HG03025 (cell line): ENCODE measurements around the gene PPHLN1.
"Not testable (repeated sequence)": the region's sequence is repeated elsewhere in the genome, so short reads cannot be mapped to it uniquely, and the experiment has no call there.

Experiments
- ATAC-seq: cut with Tn5 transposase; IDR thresholded peaks from one replicate; pipeline ENCODE4 v1.9.1; 2021; ENCODE audit warnings: mild to moderate bottlenecking, moderate library complexity; ENCODE audit not compliant: unreplicated experiment, low FRiP score

The PPHLN1 gene

DNA sequence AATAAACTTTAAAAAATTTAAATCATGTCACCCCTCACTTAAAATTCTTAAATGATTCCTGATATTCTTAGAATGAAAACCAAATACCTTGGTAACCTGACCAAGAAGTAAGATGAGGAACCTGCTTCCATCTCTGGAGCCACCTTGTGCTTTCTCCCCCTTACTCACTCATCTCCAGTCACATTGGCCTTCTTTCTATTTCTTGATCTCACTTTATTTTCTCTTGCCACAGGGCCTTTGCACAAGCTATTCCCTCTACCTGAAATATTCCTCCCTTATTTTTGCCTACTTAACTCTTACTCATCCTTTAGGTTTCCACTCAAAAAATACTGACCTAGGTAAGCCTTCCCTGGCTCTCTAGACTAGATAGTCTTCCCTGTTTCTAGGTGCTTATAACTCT, 5.2 kb upstream of the PPHLN1 start:
- ATAC-seq: no peak

DNA sequence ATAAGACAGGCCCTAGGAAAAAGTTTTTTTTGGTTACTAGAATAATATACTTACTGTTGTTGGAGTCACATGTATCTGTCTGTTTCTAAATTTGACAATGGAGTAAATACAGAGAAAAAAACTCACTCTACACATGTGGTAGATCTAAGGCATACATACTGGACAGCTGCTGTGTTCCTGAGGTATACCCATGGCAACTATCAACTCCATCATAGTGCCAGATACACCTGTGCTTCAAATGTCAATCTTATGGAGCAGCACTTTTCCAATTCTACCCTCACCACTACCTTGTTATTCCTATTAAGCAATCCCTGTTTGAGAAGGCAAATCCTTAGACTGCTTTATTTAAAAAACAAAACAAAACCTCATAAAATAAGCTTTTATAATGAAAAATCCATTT, 3.4 kb upstream of the PPHLN1 start:
- ATAC-seq: no peak

DNA sequence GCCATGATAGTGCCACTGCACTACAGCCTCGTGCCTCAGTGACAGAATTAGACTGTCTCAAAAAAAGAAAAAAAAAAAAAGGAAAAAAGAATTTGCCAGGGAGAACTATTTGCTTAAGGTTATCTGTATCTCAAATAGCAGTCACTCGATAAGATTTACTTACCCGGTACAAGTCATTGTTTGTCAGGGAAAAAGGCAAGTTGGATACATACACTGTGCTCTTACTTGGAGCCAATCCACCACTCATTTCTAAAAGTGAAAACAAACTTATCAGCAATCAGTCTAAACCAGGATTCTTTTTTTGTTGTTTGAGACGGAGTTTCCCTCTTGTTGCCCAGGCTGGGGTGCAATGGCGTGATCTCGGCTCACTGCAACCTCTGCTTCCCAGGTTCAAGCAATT, 2.1 kb upstream of the PPHLN1 start:
- no peak for ATAC-seq

DNA sequence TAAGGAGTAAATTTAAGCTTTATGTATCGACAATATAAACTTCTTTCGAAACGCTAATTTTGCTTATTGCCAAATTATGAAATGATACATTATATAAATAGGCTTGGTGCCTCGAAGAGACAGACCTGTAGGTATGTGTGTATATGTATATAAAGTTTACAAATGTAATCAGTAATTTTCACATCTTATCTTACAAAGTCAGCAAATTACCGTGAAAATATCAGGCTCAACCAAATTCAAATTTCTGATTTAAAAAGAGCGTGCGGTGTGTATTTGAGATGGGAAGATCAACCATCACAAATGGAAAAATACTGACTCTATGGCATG, 678 bp upstream of the PPHLN1 start:
- no peak for ATAC-seq

DNA sequence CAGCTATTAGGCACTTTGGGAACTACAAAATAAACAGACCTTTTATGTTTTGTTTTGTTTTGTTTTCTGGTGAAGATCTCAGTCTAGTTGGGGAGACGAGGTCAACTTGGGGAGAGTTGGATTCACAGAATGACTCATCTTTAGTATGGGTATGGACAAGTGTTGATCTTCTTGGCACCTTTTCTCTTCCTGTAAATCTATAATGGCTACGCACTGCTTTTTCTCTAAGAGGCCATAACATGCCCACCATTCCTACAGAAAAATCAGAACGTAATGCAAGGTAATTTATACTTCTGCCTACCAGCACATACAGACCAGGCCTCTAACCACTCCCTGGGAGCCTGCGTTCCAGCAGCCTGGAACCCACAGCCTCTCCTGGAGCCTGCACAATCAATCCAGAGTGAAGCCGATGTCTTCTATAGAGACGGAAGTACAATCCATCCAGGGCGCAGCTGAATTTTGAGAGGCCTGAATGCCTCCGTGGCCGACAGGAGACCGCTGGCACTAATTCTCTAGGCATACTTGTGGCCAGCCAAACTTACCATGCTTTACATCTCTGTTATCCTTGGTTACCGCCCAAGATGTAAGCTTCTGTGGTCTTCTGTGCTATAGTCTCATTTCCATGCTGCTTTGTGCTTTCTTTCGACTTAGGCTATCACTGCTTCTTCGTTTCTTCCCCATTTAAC, 717 bp downstream of the PPHLN1 start:
- ATAC-seq: no peak

DNA sequence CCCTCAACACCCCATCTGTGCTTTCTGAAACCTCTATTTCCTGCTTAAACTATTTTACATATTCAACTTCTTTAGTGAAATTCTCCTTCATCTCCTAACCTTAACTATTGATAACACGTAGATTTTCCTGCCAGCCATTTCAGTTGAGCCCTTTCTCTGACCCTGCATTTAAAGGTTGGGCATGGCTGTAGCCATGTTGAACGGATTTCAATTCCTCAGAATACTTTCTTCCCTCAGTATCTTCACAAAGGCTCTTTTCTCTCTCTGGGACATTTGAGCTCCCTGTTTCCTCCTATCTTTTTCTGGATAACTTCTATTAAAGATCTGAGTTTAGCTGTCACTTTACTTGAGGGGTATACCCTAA, 1.2 kb downstream of the PPHLN1 start:
- no peak for ATAC-seq

DNA sequence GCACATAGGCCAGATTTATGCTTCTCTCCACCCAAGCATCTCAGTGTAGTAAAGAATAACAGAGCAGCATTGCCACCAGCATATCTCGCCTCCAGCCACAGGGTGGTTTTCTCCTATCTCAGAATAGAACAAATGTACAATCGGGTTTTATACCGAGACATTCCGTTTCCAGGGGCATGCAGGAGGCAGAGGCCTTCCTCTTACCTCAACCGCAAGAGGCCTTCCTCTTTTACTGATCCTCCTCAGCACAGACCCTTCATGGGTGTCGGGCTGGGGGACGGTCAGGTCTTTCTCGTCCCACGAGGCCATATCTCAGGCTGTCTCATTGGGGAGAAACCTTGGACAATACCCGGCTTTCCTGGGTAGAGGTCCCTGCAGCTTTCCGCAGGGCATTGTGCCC, 4.1 kb downstream of the PPHLN1 start:
- not testable (repeated sequence) for ATAC-seq

DNA sequence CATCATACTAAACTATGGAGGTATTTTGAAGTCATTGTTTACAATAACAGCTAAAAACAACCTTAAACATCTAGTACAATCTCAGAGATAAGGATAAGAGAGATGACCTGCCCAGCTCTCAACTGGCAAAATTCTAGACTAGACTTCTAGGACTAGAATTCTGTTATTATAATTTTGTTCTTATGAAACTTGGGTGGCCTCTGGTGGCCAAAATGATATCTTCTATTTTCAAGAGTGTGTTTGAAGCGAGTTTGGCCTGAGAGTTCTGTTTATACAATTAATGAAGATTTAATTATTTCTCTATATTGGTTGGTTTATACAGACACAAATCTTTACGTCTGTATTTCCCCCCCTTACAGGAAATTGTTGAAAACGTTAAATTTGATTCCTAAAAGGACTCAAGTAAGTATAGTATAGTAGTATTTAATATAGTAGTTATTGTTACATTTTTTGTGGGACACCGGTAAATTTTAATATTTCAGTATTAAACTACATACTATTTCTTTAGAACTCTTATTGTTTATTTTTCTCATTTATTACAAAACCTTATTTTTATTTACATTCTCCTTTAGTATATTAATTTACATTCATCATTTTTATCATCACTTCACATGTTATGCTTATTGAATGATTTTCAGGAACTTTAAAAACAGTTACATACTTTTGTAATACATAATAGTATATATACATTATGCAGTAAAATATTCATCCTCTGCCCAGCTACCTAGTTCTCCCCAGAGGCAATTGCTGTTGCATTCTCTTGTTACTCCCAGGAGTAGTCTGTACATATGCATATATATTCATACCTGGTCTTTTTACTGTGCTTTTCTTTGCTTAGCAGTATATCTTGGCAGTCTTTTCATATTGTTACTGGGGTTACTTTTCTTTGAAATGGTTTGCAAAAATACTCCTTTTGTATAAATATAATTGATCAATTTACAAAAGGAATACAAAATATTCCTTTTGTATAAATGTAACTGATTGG, 6.6 kb downstream of the PPHLN1 start:
- peak; percentile 67 for ATAC-seq

DNA sequence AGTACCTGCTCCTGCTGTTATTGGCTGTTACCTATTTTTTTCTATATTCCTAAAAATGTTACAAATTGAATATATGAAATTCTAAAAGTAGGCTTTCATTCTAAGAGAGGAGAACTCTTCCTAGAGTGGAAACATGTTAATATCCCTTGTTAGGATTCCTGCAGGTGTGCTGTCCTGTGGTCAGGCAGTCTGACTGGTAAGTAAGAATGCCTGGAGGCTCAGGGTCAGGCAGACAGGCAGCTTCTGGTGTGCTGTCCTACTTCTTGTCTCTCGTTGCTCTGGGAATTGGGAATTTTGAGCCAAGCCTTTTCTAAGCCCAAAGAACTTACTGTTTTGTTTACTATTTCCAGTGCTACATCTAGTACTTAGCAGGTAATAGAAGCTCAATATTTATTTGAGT, 10.3 kb downstream of the PPHLN1 start:
- no peak for ATAC-seq

DNA sequence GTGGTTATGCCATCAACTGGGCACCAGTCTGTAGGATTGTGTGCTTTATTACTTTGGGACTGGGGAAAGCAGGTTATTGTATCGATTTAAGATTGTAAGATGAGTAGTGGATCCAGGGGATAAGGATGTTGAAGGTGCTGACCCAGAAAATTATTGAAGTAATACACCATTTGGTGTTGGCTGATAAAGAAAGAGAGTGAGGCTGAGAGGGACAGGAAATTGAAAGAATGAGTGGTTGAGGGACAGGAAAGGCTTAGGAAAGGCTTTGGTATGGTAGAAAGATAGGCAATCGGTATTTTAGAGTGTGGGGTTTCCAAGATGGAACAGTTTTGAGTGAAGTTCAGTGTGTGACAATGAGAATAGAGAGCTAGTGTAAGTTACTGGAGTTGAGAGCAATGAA, 12.3 kb downstream of the PPHLN1 start:
- ATAC-seq: no peak

DNA sequence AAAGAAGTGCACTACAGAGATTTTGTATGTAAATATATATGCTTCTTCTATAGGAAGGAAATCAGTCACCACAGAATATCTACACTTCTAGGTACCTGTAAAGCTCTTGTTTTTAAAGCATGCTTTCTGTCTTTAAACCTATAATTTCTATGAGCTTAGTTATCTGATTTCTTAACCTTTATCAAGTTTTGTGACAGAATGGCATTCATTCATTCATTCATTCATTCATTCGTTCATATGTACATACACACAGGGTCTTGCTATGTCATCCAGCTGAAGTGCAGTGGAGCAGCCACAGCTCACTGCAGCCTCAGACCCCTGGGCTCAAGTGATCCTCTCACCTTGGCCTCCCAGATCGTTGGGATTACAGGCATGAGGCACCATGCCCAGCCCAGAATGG, 16.1 kb downstream of the PPHLN1 start:
- ATAC-seq: no peak

DNA sequence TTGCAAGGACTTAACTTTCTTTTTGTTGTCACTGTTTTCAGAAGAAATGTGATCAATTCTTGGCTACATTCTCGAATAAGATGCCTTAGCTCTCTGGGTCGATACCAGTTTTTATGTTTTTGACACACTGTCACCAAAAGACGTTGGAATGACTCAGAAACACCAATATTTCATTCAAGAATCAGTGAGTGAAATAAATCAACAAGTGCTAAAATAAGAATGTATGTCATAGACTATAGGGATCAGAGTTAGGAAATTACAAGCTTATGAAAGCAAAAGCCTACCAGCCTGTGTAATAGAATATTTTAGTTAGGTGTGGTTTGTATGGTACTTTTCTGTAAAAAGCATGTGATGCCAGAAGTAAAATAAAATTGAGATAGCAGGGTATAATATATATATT, 17.8 kb downstream of the PPHLN1 start:
- ATAC-seq: no peak

DNA sequence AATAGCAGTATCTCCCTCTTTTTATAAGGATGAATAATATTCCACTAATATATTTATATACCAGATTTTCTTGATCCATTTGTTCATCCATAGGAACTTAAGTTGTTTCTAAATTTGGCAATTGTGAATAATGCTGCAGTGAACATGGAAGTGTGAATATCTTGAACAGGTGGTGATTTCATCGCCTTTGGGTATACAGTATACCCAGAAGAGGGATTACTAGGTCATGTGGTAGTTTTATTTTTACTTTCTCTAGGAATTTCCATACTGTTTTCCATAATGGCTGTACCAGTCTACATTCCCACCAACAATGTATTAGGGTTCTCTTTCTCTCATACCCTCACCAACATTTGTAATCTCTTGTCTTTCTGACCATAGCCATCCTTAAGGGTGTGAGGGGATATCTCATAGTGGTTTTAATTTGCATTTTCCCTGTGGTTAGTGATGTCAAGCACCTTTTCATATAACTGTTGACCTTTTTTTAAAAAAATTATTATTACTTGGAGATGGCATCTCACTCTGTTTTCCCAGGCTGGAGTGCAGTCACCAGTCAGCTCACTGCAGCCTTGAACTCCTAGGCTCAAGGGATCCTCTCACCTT, 20.5 kb downstream of the PPHLN1 start:
- no peak for ATAC-seq

DNA sequence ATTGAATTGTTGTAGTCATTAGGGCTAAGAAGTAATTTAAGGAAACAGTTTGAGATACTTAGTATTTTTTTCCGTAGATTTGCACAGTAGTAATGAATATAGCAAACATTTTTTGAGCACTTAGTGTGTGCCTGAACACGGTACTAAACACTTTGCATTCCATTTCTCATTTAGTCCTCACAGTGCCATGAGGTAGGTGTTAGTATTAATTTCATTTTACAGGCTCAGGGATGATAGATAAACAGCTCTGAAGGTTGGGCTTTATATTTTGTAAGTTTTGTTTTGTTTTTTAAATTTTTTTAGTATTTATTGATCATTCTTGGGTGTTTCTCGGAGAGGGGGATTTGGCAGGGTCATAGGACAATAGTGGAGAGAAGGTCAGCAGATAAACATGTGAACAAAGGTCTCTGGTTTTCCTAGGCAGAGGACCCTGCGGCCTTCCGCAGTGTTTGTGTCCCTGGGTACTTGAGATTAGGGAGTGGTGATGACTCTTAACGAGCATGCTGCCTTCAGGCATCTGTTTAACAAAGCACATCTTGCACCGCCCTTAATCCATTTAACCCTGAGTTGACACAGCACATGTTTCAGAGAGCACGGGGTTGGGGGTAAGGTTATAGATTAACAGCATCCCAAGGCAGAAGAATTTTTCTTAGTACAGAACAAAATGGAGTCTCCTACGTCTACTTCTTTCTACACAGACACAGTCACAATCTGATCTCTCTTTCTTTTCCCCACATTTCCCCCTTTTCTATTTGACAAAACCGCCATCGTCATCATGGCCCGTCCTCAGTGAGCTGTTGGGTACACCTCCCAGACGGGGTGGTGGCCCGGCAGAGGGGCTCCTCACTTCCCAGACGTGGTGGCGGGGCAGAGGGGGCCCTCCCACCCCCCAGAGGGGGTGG, 23.4 kb downstream of the PPHLN1 start:
- not testable (repeated sequence) for ATAC-seq

DNA sequence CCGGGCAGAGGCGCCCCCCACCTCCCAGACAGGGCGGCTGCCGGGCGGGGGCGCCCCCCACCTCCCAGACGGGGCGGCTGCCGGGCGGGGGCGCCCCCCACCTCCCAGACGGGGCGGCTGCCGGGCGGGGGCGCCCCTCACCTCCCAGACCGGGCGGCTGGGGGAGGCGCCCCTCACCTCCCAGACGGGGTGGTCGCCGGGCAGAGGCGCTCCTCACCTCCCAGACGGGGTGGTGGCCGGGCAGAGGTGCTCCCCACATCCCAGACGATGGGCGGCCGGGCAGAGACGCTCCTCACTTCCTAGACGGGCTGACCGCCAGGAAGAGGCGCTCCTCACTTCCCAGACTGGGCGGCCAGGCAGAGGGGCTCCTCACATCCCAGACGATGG, 24.0 kb downstream of the PPHLN1 start:
- ATAC-seq: not testable (repeated sequence)

DNA sequence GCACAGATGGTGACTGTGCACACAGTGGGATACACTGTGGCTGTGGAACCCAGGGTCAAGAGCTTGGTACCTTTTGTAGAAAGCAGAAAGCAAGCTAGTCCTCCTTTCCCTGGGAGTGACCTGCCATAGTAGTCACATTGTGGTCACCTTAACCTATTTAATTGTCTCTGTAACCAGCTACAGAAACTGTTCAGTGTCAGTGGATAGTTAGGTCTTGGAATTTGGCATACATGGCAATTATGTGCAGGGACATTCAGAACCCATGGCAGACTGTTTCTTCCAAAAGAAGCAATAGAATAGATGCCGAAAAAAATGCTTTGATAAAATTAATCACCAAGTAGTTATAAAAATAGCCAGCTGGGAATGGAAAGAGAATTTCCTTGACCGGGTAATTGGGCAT, 30.4 kb downstream of the PPHLN1 start:
- no peak for ATAC-seq

DNA sequence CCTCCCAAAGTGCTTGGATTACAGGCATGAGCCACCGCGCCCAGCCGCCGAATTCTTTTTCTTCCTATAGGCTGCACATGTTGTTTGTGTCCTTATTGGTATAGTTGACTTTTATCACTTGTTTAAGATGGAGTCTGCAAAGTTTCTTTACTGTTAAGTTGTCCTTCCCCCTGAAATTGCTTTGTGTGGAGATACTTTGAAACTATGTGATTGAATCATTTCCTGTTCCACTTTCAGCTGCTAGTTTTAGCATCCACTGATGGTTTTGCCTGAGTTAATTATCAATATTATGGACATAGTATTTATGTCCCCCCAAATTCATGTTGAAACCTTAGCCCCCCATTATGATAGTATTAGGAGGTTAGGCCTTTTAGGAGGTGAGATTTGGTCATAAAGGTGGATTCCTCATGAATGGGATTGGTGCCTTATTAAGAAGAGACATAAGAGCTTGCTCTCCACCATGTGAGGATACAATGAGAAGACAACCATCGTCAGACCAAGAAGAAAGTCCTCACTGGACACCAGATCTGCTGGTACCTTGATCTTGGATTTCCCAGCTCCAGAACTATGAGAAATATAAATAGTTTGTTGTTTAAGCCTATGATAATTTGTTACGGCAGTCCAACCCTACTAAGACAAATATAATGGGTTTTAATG, 34.9 kb downstream of the PPHLN1 start:
- no peak for ATAC-seq

DNA sequence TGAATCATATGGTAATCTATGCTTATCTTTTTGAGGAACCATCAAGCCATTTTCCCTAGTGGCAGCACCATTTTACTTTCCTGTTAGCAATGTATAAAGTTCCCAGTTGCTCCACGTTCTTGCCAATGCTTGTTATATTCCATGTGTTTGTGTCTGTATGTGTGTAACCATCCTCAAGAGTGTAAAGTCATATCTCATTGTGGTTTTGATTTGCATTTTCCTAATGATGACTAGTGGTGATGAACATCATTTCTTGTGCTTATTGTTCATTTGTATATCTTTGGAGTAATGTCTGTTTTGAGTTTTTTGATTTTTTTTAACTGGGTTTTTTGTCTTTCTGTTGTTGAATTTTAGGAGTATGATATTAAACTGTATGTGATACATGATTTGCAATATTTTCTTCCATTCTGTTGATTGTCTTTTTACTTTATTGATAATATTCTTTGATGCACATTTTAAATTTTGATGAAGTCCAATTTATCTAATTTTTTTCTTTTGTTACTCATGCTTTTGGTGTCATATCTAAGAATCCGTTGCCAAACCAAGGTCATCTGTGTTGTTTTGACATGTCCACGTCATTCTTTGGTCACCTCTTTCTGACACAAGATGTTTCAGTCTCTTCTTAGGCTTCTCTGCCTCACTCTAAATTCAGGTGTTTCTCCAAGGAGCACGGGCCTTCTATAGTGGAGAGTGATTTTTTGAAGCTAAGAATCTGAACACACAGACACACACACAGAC, 36.1 kb downstream of the PPHLN1 start:
- ATAC-seq: no peak

DNA sequence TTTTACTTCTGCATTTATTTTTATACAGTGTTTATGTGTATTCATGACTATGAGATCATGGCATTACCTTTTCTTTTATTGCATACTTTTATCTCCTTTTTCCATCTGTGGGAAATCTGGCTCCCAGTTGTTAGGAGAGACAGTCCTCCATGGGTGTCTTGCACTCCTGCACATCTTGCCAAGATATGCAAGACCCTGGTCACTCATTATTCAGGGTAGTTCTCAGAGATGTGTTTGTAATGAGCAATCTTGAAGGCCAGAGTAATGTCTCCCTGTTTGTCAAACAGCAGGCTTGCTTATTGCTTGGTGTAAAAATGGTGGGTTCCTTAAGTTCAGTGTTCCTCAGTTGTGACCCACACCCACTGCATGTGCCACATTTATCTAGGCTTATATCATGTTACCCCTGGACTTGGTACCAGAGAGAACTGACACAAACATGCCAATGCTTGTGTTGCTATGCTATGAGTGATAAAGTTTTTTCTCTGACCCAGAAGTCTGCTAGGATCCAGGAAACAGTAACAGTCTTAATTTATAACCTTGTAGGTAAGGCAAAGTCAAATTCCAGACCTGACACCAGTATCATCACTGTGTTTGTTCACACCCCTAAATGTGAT, 36.8 kb downstream of the PPHLN1 start:
- ATAC-seq: no peak
